Activated T-cell treated with anti-CD3 and anti-CD28 coated beads, Interleukin-2, amount 50 U/mL, for 48 hours (primary cell): ENCODE results near the gene MRPL33.

Experiments used
- DNase-seq, 2 experiments: peaks; one replicate each; pipeline ENCODE4 v3.0.0-alpha.2; 2020

Gene MRPL33

GRCh38 chr2:27810455-27810854 lies 38.9 kb downstream of the MRPL33 start:
- no peak for DNase-seq

- no peak for DNase-seq
These were observed 40.2 kb downstream of the MRPL33 start for GRCh38 chr2:27811768-27812167.

GRCh38 chr2:27814758-27815157 lies 43.2 kb downstream of the MRPL33 start:
- no peak for DNase-seq

GRCh38 chr2:27815860-27816438 lies 44.4 kb downstream of the MRPL33 start:
- DNase-seq = no peak

GRCh38 chr2:27822049-27822448 lies 50.5 kb downstream of the MRPL33 start:
- DNase-seq = no peak

GRCh38 chr2:27823135-27823534 lies 51.6 kb downstream of the MRPL33 start:
- no peak for DNase-seq

- DNase-seq = no peak
These were observed 52.0 kb downstream of the MRPL33 start for GRCh38 chr2:27823569-27823968.

- DNase-seq = no peak
These were observed 52.9 kb downstream of the MRPL33 start for GRCh38 chr2:27824401-27824800.

- no peak for DNase-seq
These were observed 56.8 kb downstream of the MRPL33 start for GRCh38 chr2:27828305-27828704.
